ENCODE measurements around the gene ARMC8.

ARMC8 gene

DNA sequence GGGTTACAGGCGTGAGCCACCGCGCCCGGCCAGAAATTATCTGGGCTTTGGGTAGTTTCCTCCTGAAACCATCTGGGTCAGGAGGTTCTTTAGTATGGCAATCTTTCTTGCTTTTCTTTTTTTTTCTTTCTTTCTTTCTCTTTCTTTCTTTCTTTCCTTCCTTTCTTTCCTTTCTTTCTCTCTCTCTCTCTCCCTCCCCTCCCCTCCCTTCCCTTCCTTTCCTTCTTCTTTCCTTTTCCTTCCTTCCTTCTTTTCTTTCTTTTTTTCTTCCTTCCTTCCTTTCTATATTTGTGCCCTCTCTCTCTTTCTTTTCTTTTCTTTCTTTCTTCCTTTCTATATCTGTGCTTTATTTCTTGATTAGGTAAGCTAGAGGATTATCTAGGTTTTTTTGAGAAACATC is 29.4 kb upstream of the ARMC8 start:
- Histone ChIP-seq H3K36me3 (ENCODE audit: insufficient read depth, low read length) (peaks cover 25% of the 10 kb centered on the region), H3K27me3 (ENCODE audit: insufficient read depth, low read length, poor library complexity) (no peaks in the 10 kb centered on the region), H3K4me2 (ENCODE audit: insufficient read depth, low read length) (no peak overlapping the region), H3K79me2 (ENCODE audit: insufficient read depth, low read length) (no peaks in the 10 kb centered on the region), H3K9ac (ENCODE audit: low read depth, low read length) (no peak overlapping the region), H4K20me1 (ENCODE audit: insufficient read depth, low read length) (no peaks in the 10 kb centered on the region), H3K4me1 (ENCODE audit: insufficient read depth, low read length) (no peaks in the 10 kb centered on the region), H2AFZ (ENCODE audit: low read depth, low read length) (no peak overlapping the region), H3K4me3 (ENCODE audit: low read depth in 1 of 2, low read length in 2 of 2) (no peak overlapping the region), H3K9me3 (ENCODE audit: insufficient read depth, low read length, severe bottlenecking) (no peaks in the 10 kb centered on the region), H3K27ac (ENCODE audit: low read length) (no peak overlapping the region)
- no peak for DNase-seq
- ATAC-seq (ENCODE audit: insufficient read depth, low read depth): no peak
- TF ChIP-seq EZH2 (IDR thresholded peaks at IDR 0.05; ENCODE audit: borderline replicate concordance, low read depth, low read length, severe bottlenecking): no peak
- TF ChIP-seq, protein P1, sequence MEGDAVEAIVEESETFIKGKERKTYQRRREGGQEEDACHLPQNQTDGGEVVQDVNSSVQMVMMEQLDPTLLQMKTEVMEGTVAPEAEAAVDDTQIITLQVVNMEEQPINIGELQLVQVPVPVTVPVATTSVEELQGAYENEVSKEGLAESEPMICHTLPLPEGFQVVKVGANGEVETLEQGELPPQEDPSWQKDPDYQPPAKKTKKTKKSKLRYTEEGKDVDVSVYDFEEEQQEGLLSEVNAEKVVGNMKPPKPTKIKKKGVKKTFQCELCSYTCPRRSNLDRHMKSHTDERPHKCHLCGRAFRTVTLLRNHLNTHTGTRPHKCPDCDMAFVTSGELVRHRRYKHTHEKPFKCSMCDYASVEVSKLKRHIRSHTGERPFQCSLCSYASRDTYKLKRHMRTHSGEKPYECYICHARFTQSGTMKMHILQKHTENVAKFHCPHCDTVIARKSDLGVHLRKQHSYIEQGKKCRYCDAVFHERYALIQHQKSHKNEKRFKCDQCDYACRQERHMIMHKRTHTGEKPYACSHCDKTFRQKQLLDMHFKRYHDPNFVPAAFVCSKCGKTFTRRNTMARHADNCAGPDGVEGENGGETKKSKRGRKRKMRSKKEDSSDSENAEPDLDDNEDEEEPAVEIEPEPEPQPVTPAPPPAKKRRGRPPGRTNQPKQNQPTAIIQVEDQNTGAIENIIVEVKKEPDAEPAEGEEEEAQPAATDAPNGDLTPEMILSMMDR (IDR thresholded peaks at IDR 0.05; ENCODE audit: borderline replicate concordance, extremely low read depth, low read length, poor library complexity, severe bottlenecking): no peak

DNA sequence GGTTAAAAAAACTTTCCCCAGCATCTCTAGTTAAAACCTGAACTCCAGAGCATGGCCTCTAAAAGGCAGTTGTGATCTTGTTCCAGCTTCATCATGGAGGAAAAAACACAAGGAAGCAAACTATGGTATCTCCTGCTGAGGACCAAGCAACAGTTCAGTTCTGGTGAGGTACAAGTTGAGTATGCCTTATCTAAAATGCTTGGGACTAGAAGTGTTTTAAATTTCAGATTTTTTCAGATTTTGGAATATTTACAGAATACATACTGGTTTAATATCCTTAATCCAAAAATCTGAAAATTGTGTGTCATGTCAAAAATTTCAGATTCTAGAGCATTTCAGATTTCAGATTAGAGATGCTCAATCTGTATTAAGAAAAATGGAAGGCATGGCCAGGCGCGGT is 22.0 kb upstream of the ARMC8 start:
- ATAC-seq (ENCODE audit: insufficient read depth, low read depth) (no peak), DNase-seq (no peak)
- H3K4me3 ChIP-seq (ENCODE audit: low read depth in 1 of 2, low read length in 2 of 2): no peak overlapping the region
- H3K9ac ChIP-seq (ENCODE audit: low read depth, low read length): no peak overlapping the region
- TF ChIP-seq, protein P1 (IDR thresholded peaks at IDR 0.05; ENCODE audit: borderline replicate concordance, extremely low read depth, low read length, poor library complexity, severe bottlenecking): no peak
- TF ChIP-seq EZH2 (IDR thresholded peaks at IDR 0.05; ENCODE audit: borderline replicate concordance, low read depth, low read length, severe bottlenecking): no peak
- H3K36me3 ChIP-seq (ENCODE audit: insufficient read depth, low read length): peaks cover 87% of the 10 kb centered on the region
- no peaks in the 10 kb centered on the region for H4K20me1 ChIP-seq (ENCODE audit: insufficient read depth, low read length)
- H3K27ac ChIP-seq (ENCODE audit: low read length): no peak overlapping the region
- no peak overlapping the region for H3K4me2 ChIP-seq (ENCODE audit: insufficient read depth, low read length)
- no peaks in the 10 kb centered on the region for H3K9me3 ChIP-seq (ENCODE audit: insufficient read depth, low read length, severe bottlenecking)
- no peak overlapping the region for H2AFZ ChIP-seq (ENCODE audit: low read depth, low read length)
- no peaks in the 10 kb centered on the region for H3K4me1 ChIP-seq (ENCODE audit: insufficient read depth, low read length)
- H3K27me3 ChIP-seq (ENCODE audit: insufficient read depth, low read length, poor library complexity): no peaks in the 10 kb centered on the region
- H3K79me2 ChIP-seq (ENCODE audit: insufficient read depth, low read length): peaks cover 6% of the 10 kb centered on the region; the same call in 1 of the 2 replicates

DNA sequence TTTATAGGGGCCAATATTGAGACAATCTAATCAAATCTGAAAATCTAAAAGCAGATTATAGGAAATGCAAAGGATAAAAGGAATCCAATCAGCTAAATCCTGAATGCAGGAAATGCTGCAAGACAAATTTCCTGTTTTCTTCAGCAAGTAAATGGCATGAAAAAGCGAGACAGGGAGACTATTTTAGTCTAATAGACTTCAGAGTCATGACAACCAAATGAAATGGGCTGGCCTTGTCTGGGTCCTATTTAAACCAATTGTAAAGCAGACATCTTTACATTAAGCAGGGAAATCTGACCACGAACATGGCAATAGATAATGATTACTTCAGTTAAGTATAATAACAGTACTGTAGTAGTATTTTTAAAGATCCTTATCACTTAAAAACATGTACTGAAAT is 14.5 kb upstream of the ARMC8 start:
- DNase-seq (no peak), ATAC-seq (ENCODE audit: insufficient read depth, low read depth) (no peak)
- H3K27ac ChIP-seq (ENCODE audit: low read length): no peak overlapping the region
- no peak for TF ChIP-seq EZH2 (IDR thresholded peaks at IDR 0.05; ENCODE audit: borderline replicate concordance, low read depth, low read length, severe bottlenecking)
- TF ChIP-seq, protein P1 (IDR thresholded peaks at IDR 0.05; ENCODE audit: borderline replicate concordance, extremely low read depth, low read length, poor library complexity, severe bottlenecking): no peak
- H3K36me3 ChIP-seq (ENCODE audit: insufficient read depth, low read length): peaks cover 48% of the 10 kb centered on the region
- no peaks in the 10 kb centered on the region for H3K27me3 ChIP-seq (ENCODE audit: insufficient read depth, low read length, poor library complexity)
- H3K4me1 ChIP-seq (ENCODE audit: insufficient read depth, low read length): peaks cover 36% of the 10 kb centered on the region
- peak overlapping the region; percentile 91 for H3K4me2 ChIP-seq (ENCODE audit: insufficient read depth, low read length)
- peaks cover 46% of the 10 kb centered on the region for H3K79me2 ChIP-seq (ENCODE audit: insufficient read depth, low read length)
- H3K4me3 ChIP-seq (ENCODE audit: low read depth in 1 of 2, low read length in 2 of 2): peak overlapping the region in 1 of 2 experiments; percentile 22; a peak in 1 of 4 replicates
- no peak overlapping the region for H3K9ac ChIP-seq (ENCODE audit: low read depth, low read length)
- H4K20me1 ChIP-seq (ENCODE audit: insufficient read depth, low read length): peaks cover 3% of the 10 kb centered on the region; the same call in 1 of the 2 replicates
- no peaks in the 10 kb centered on the region for H3K9me3 ChIP-seq (ENCODE audit: insufficient read depth, low read length, severe bottlenecking)
- H2AFZ ChIP-seq (ENCODE audit: low read depth, low read length): no peak overlapping the region
